Thyroid gland (tissue), 4 donors: ENCODE results near the gene TSHZ1. TPM values are rescaled to one million over a fixed set of nuclear protein-coding genes. Genes with fewer than 3 reads are reported as not detected.

Experiments
- DNase-seq, 2 donors: peaks; one replicate each; pipeline ENCODE4 v3.0.0-alpha.2; 2019
- H3K27ac ChIP-seq, 3 donors: fragments of 200-600 bp; sonication (generic); 1 replicate in 2 of 3; 2 replicates in 1 of 3; pipeline ENCODE4 v1.5.1; 2016 to 2019; ENCODE audit warnings: mild to moderate bottlenecking in 1 of 3, moderate library complexity in 1 of 3
- H3K27me3 ChIP-seq: fragments of 200-600 bp; sonication (generic); one replicate; pipeline ENCODE4 v1.5.1; 2019
- H3K36me3 ChIP-seq, 2 donors: fragments of 200-600 bp; sonication (generic); one replicate each; pipeline ENCODE4 v1.5.1; 2016 to 2019
- H3K4me1 ChIP-seq, 2 donors: fragments of 200-600 bp; sonication (generic); one replicate each; pipeline ENCODE4 v1.5.1; 2017 to 2019
- H3K4me3 ChIP-seq, 3 donors: fragments of 200-600 bp; sonication (generic); replicated peaks in 1 of 3; 1 replicate in 2 of 3; 2 replicates in 1 of 3; pipeline ENCODE4 v1.5.1; 2016; ENCODE audit warnings: mild to moderate bottlenecking in 1 of 3
- H3K9me3 ChIP-seq: fragments of 200-600 bp; sonication (generic); one replicate; pipeline ENCODE4 v1.5.1; 2017
- POLR2A ChIP-seq, 2 donors: fragments of 450-650 bp; IDR thresholded peaks; one replicate each; pipeline ENCODE4 v1.6.1; 2017; ENCODE audit warnings: antibody characterized with exemption in 2 of 2, mild to moderate bottlenecking in 2 of 2, moderate library complexity in 1 of 2
- WGBS, 2 donors: methylation state at CpG; one replicate each; pipeline ENCODE4 v1.1.5; 2017; 5-methylcytosine and 5-hydroxymethylcytosine counted together
- intact Hi-C: fragments of 100-400 bp; cut with DNase I; formaldehyde crosslinking; loops from one replicate; pipeline ENCODE4 v1.15.1; 2023
- total RNA-seq, 4 donors: library from RNA; depleted of rRNA; stranded (reverse); fragments of >200 nt; gene quantifications; one replicate each; pipeline ENCODE4 v1.2.3, GENCODE V29; 2016
- TF ChIP-seq, protein P1 (sequence below), 6 experiments: fragments of 200-600 bp in 3 of 6; fragments of 450-650 bp in 3 of 6; sonication (generic) in 3 of 6; IDR thresholded peaks; one replicate each; pipeline ENCODE4 v1.5.1; 2016 to 2019; ENCODE audit warnings: antibody characterized with exemption in 6 of 6, mild to moderate bottlenecking in 2 of 6, inconsistent platforms in 1 of 6, moderate library complexity in 1 of 6

The TSHZ1 gene
- total RNA-seq, 4 donors from 2014 or later, result 17.9 to 22.2 (median 19.0) TPM

DNA sequence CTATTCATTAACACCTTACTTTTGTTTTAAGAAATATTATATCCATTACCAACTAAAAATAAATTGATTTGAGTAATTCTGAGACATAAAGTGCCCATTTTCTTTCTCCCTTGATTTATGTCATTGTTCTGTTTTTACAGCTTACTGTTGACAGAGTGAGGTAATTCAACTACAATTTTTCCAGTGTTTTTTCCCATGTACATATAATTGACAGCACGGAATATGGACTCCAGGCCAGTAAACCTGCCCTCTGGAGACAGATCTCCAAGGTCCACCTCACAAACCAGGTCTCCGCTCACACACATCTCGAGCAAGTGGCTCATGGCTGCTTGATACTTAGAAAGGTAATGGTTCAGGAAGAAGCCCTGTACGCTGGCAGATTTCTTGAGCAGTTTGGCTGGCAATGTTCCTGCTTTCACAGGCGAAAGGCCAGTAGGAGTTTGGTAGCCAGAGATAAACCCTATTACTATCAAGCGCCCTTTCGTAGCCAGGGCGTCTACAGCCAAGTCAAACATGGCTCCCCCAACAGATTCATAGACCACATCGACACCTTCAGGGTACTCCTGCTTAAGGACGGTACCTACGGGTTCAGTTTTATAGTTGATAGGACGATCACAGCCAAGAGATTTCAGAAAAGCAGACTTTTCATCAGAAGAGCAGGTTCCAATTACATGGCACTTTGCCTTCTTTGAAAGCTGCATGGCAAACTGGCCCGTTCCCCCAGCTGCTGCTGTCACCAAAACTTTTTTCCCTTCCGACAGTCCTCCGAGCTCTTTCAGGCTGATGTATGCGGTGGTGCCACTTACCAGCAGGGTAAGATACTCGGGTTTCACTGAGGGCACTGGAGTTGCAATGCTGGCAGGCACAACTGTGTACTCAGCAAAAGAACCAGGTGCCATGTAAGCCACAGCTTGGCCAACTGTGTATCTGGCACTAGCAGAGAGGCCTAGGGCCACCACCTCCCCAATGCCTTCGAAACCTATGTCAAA is 9.0 kb upstream of the TSHZ1 start:
- TF ChIP-seq, protein P1, sequence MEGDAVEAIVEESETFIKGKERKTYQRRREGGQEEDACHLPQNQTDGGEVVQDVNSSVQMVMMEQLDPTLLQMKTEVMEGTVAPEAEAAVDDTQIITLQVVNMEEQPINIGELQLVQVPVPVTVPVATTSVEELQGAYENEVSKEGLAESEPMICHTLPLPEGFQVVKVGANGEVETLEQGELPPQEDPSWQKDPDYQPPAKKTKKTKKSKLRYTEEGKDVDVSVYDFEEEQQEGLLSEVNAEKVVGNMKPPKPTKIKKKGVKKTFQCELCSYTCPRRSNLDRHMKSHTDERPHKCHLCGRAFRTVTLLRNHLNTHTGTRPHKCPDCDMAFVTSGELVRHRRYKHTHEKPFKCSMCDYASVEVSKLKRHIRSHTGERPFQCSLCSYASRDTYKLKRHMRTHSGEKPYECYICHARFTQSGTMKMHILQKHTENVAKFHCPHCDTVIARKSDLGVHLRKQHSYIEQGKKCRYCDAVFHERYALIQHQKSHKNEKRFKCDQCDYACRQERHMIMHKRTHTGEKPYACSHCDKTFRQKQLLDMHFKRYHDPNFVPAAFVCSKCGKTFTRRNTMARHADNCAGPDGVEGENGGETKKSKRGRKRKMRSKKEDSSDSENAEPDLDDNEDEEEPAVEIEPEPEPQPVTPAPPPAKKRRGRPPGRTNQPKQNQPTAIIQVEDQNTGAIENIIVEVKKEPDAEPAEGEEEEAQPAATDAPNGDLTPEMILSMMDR (IDR thresholded peaks at IDR 0.05), result no peak
- no peak for TF ChIP-seq POLR2A (IDR thresholded peaks at IDR 0.05)
- DNase-seq, result peak in 1 of 2 donors; percentile 12
- Histone ChIP-seq H3K27ac (no peak overlapping the region), H3K27me3 (no peaks in the 10 kb centered on the region), H3K36me3 (peaks cover 3 to 6% of the 10 kb centered on the region in 2 donors), H3K4me3 (no peak overlapping the region), H3K9me3 (no peaks in the 10 kb centered on the region), H3K4me1 (peaks cover 6 to 28% of the 10 kb centered on the region in 2 donors)
- 91 to 92% methylated on average over 18 of the region's 18 CpGs for WGBS, 2 donors
- intact Hi-C loops, result loop anchor here (10.0 kb wide), 1 partner anchor 127 kb away; no protein-coding TSS in a partner anchor

DNA sequence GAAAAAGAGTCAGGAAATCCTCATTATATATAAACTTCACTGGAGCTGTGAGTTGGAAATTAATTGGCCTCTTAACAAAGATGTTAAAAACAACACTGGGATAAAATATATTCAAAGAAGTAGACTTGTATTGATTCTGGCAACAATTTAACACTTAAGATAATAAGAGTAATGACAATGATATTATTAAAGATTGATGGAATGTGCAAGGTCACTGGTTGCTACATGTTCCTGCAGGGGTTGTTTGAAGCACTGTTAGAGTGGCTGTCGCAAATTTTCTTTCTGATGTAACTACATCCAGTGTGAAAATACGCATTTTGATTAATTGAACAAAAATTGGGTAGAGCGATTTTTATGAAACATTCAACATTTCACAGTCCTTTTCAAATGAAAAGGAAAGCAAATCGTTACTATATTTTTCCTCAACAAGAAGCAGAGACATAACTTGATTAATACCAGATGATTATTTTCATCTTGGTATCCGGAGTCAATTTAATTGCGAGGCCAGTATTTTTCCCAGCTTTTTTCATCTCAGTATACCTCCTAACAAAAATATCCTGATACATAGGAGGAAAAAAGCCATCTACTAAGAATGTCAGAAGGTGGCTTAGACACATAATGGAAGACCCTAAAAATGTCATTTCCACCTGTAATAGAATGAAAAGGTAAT is 7.8 kb upstream of the TSHZ1 start:
- peaks cover 17 to 39% of the 10 kb centered on the region in 2 donors for H3K4me1 ChIP-seq
- no peak overlapping the region for H3K4me3 ChIP-seq
- no peak for DNase-seq
- intact Hi-C loops, result loop anchor here (10.0 kb wide), 1 partner anchor 128 kb away; no protein-coding TSS in a partner anchor
- no peak for TF ChIP-seq POLR2A (IDR thresholded peaks at IDR 0.05)
- TF ChIP-seq, protein P1 (IDR thresholded peaks at IDR 0.05), result no peak
- no peaks in the 10 kb centered on the region for H3K9me3 ChIP-seq
- peaks cover 3 to 6% of the 10 kb centered on the region in 2 donors for H3K36me3 ChIP-seq
- H3K27me3 ChIP-seq, result no peaks in the 10 kb centered on the region
- 79 to 85% methylated on average over 6 of the region's 6 CpGs for WGBS, 2 donors
- H3K27ac ChIP-seq, result peak overlapping the region in 1 of 3 donors; percentile 47

DNA sequence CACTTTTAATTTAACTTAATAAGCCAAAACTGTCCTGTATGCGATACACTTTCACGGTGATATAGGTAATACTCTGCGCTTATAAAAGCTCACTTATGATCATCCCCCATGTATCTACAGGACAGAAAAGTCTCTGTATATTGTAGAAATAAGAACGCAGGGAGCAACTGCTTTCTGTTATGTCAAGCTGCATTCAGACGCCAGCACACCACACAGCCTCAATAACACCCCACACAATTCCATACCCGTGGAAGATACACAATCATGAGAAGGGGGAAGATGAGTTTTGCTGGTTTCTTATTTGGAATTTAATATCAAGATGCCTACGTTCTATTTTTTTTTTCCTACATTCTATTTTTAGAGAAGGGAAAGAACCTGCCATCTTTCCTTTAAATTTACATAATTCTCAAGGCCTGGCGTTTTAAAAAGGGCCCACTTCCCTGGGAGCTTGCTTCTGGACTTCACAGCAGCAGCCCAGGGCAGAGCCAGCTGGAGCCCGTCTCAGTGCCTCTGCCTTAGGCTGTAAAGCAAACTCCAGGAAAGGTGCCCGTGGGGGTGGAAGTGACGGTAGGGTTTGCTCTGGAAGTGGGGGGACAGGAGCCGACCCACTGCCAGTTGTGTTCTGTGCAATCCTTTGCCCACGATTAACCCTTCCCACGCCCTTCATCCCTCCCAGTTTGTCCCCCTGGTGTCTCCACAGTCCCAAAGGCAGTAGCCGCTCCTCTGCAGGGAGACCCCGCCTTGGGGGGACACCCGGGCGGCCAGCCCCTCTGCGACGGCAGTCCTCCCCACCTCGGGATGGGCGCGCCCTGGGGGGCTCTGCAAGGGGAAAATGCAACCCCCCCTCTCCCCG is 7.0 kb upstream of the TSHZ1 start:
- Histone ChIP-seq H3K27me3 (no peaks in the 10 kb centered on the region), H3K9me3 (no peaks in the 10 kb centered on the region), H3K36me3 (peaks cover 3 to 6% of the 10 kb centered on the region in 2 donors), H3K4me1 (peaks cover 21 to 39% of the 10 kb centered on the region in 2 donors), H3K4me3 (peak overlapping the region in 1 of 3 donors; percentile 29), H3K27ac (peak overlapping the region in 2 of 3 donors; percentile 19 to 47)
- intact Hi-C loops, result loop anchor here (10.0 kb wide), 1 partner anchor 129 kb away; no protein-coding TSS in a partner anchor
- DNase-seq, result peak in 1 of 2 donors; percentile 41
- WGBS, 2 donors, result 43 to 72% methylated on average over 19 to 24 of the region's 24 CpGs
- TF ChIP-seq POLR2A (IDR thresholded peaks at IDR 0.05), result no peak
- TF ChIP-seq, protein P1 (IDR thresholded peaks at IDR 0.05), result no peak

DNA sequence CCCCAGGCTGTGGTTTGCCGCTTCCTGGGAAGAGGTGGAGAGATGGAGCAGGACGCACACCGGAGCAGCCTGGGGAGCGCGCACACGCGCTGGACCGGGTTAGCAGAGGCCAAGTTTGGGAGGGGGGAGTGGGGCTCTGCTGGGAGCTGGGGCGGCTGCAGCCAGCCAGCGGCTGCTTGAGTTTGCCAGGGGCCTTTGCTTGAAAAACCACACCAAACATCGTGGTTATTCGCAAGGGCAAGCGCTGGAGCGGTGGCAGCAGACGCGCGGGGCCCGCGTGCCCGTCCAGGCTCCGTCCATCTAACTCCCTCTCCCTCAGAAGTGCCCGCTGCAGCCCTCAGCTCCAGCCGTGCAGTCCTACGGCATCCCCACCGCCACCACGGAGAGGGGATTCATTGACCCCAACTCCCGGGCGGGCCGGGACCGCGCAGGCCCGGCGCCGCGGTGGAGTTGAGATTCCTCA is 6.3 kb upstream of the TSHZ1 start:
- Histone ChIP-seq H3K4me3 (peak overlapping the region in 2 of 3 donors; percentile 23 to 29), H3K27ac (peak overlapping the region in 2 of 3 donors; percentile 19 to 47), H3K27me3 (no peaks in the 10 kb centered on the region), H3K9me3 (no peaks in the 10 kb centered on the region), H3K36me3 (peaks cover 3 to 6% of the 10 kb centered on the region in 2 donors), H3K4me1 (peaks cover 21 to 39% of the 10 kb centered on the region in 2 donors)
- intact Hi-C loops, result loop anchor here (10.0 kb wide), 1 partner anchor 129 kb away; no protein-coding TSS in a partner anchor
- DNase-seq, result peak in 1 of 2 donors; percentile 44
- 12 to 24% methylated on average over 5 to 13 of the region's 35 CpGs for WGBS, 2 donors
- TF ChIP-seq POLR2A (IDR thresholded peaks at IDR 0.05), result no peak
- TF ChIP-seq, protein P1 (IDR thresholded peaks at IDR 0.05), result no peak
